IMR-90 (cell line): ENCODE measurements around the gene TGFA. TPM values are rescaled to one million over a fixed set of nuclear protein-coding genes. Genes with fewer than 3 reads are reported as not detected.

Experiments used
- ATAC-seq: fragments of 200-7000 bp; cut with Tn5 transposase; 2 replicates; pipeline ENCODE4 v1.9.1; 2020; ENCODE audit warnings: low read depth, mild to moderate bottlenecking, moderate library complexity
- BruUV-seq: library from RNA; stranded (reverse); fragments of 400-500 nt; replicated peaks from 2 replicates; lab custom pipeline; 2021; lab: Mats Ljungman, UMichigan
- CTCF ChIA-PET: fragments of 300-600 bp; formaldehyde crosslinking; extraction: SDS; loops from one replicate; lab custom pipeline; 2021; ENCODE audit warnings: antibody characterized with exemption; lab: Yijun Ruan, JAX
- POLR2A ChIA-PET: fragments of 300-600 bp; sonication (Branson Sonifier 250); formaldehyde crosslinking; loops from one replicate; lab custom pipeline; 2022; ENCODE audit warnings: antibody characterized with exemption; ENCODE audit not compliant: unreplicated experiment; lab: Charles Lee
- DNase-seq: peaks from one replicate; pipeline ENCODE4 v3.0.0; 2013
- H2AFZ ChIP-seq: replicated peaks from 2 replicates; pipeline ENCODE3; 2013; ENCODE audit warnings: low read length, mild to moderate bottlenecking; ENCODE audit not compliant: poor library complexity
- H2AK5ac ChIP-seq: 2 replicates; pipeline ENCODE4 v1.6.1; 2013; ENCODE audit warnings: low read depth, low read length, inconsistent platforms
- H2AK9ac ChIP-seq: replicated peaks from 2 replicates; pipeline ENCODE3; 2013; ENCODE audit warnings: mild to moderate bottlenecking, low read depth, low read length, moderate library complexity; ENCODE audit not compliant: poor library complexity
- H2BK120ac ChIP-seq: 2 replicates; pipeline ENCODE4 v1.6.1; 2013; ENCODE audit warnings: low read depth, low read length, inconsistent platforms
- H2BK15ac ChIP-seq: 3 replicates; pipeline ENCODE4 v1.6.1; 2013; ENCODE audit warnings: low read depth, low read length, inconsistent platforms
- H2BK20ac ChIP-seq: 2 replicates; pipeline ENCODE4 v1.6.1; 2013; ENCODE audit warnings: low read depth, mild to moderate bottlenecking, inconsistent platforms, low read length, moderate library complexity
- H2BK5ac ChIP-seq: 2 replicates; pipeline ENCODE4 v1.6.1; 2013; ENCODE audit warnings: mild to moderate bottlenecking, low read depth, low read length, inconsistent platforms; ENCODE audit not compliant: poor library complexity, severe bottlenecking
- H3K14ac ChIP-seq: replicated peaks from 2 replicates; pipeline ENCODE4 v1.6.1; 2013; ENCODE audit warnings: low read depth, low read length, inconsistent platforms
- H3K18ac ChIP-seq: 2 replicates; pipeline ENCODE4 v1.6.1; 2013; ENCODE audit warnings: low read depth, low read length, control low read depth
- H3K23ac ChIP-seq: 2 replicates; pipeline ENCODE4 v1.6.1; 2013; ENCODE audit warnings: low read depth, low read length, inconsistent platforms
- H3K27ac ChIP-seq: 2 replicates; pipeline ENCODE4 v1.5.1; 2013; ENCODE audit warnings: mild to moderate bottlenecking, control low read depth, low read length; ENCODE audit not compliant: insufficient read depth
- H3K27me3 ChIP-seq: 2 replicates; pipeline ENCODE4 v1.6.1; 2013; ENCODE audit warnings: low read length; ENCODE audit not compliant: control insufficient read depth, insufficient read depth
- H3K36me3 ChIP-seq: 2 replicates; pipeline ENCODE4 v1.6.1; 2013; ENCODE audit warnings: low read length, mixed read lengths; ENCODE audit not compliant: control insufficient read depth, insufficient read depth
- H3K4ac ChIP-seq: 2 replicates; pipeline ENCODE4 v1.6.1; 2013; ENCODE audit warnings: low read depth, low read length, inconsistent platforms
- H3K4me1 ChIP-seq: 2 replicates; pipeline ENCODE4 v1.6.1; 2013; ENCODE audit warnings: low read length, mixed read lengths; ENCODE audit not compliant: control insufficient read depth, insufficient read depth
- H3K4me2 ChIP-seq: 2 replicates; pipeline ENCODE4 v1.6.1; 2013; ENCODE audit warnings: low read depth, mild to moderate bottlenecking, control low read depth, low read length, moderate library complexity
- H3K4me3 ChIP-seq: 2 replicates; pipeline ENCODE4 v1.5.1; 2013; ENCODE audit warnings: low read depth, mild to moderate bottlenecking, control low read depth, low read length, moderate library complexity; ENCODE audit not compliant: insufficient read depth
- H3K56ac ChIP-seq: 2 replicates; pipeline ENCODE4 v1.6.1; 2013; ENCODE audit warnings: low read length, inconsistent platforms; ENCODE audit not compliant: insufficient read depth; ENCODE audit errors: extremely low read depth
- H3K79me1 ChIP-seq, 2 experiments: 2 replicates each; pipeline ENCODE4 v1.6.1; 2013; ENCODE audit warnings: low read length in 2 of 2, inconsistent platforms in 1 of 2, low read depth in 1 of 2
- H3K9ac ChIP-seq: 2 replicates; pipeline ENCODE4 v1.6.1; 2013; ENCODE audit warnings: low read depth, low read length, control low read depth
- H3K9me1 ChIP-seq: 2 replicates; pipeline ENCODE4 v1.6.1; 2013; ENCODE audit warnings: low read length, inconsistent platforms; ENCODE audit not compliant: insufficient read depth
- H3K9me3 ChIP-seq: 2 replicates; pipeline ENCODE4 v1.6.1; 2013; ENCODE audit warnings: low read length; ENCODE audit not compliant: control insufficient read depth, insufficient read depth
- H4K20me1 ChIP-seq: 2 replicates; pipeline ENCODE4 v1.6.1; 2013; ENCODE audit warnings: low read length, inconsistent platforms; ENCODE audit not compliant: insufficient read depth
- H4K5ac ChIP-seq: 2 replicates; pipeline ENCODE4 v1.6.1; 2013; ENCODE audit warnings: mild to moderate bottlenecking, low read depth, low read length, control low read depth
- H4K8ac ChIP-seq, 2 experiments: 2 replicates each; pipeline ENCODE4 v1.6.1; 2013; ENCODE audit warnings: low read depth in 2 of 2, low read length in 2 of 2, control low read depth in 1 of 2, inconsistent platforms in 1 of 2
- H4K91ac ChIP-seq: 2 replicates; pipeline ENCODE4 v1.6.1; 2013; ENCODE audit warnings: low read depth, low read length, inconsistent platforms; ENCODE audit not compliant: insufficient read depth
- BHLHE40 ChIP-seq: fragments of 150-350 bp; IDR thresholded peaks from 2 replicates; pipeline ENCODE4 v1.6.1; 2016; ENCODE audit warnings: mild to moderate bottlenecking, low read depth, low read length
- CEBPB ChIP-seq: IDR thresholded peaks from 2 replicates; pipeline ENCODE4 v1.6.1; 2012; ENCODE audit warnings: low read depth, low read length, improper control_type of control experiment
- CHD1 ChIP-seq: IDR thresholded peaks from 2 replicates; pipeline ENCODE4 v1.6.1; 2012; ENCODE audit warnings: low read depth, low read length, improper control_type of control experiment
- CTCF ChIP-seq: conservative IDR thresholded peaks from 2 replicates; pipeline ENCODE4 v1.5.1; 2012; ENCODE audit warnings: mild to moderate bottlenecking, low read depth, low read length, improper control_type of control experiment
- ELK1 ChIP-seq: fragments of 150-350 bp; IDR thresholded peaks from 2 replicates; pipeline ENCODE4 v1.6.1; 2016; ENCODE audit warnings: low read depth, mild to moderate bottlenecking, low read length, moderate library complexity, borderline replicate concordance
- FOS ChIP-seq: fragments of 150-350 bp; IDR thresholded peaks from 2 replicates; pipeline ENCODE4 v1.6.1; 2016; ENCODE audit warnings: low read depth, low read length
- MAFK ChIP-seq: IDR thresholded peaks from 2 replicates; pipeline ENCODE4 v1.6.1; 2012; ENCODE audit warnings: low read depth, low read length, improper control_type of control experiment
- MAZ ChIP-seq: IDR thresholded peaks from 2 replicates; pipeline ENCODE4 v1.6.1; 2012; ENCODE audit warnings: low read depth, mild to moderate bottlenecking, low read length, improper control_type of control experiment, moderate library complexity, borderline replicate concordance
- MXI1 ChIP-seq: IDR thresholded peaks from 2 replicates; pipeline ENCODE4 v1.6.1; 2012; ENCODE audit warnings: low read depth, mild to moderate bottlenecking, low read length, moderate library complexity, borderline replicate concordance
- NFE2L2 ChIP-seq: fragments of 150-350 bp; IDR thresholded peaks from 2 replicates; pipeline ENCODE4 v1.6.1; 2016; ENCODE audit warnings: low read depth, mild to moderate bottlenecking, low read length
- POLR2A ChIP-seq: IDR thresholded peaks from 2 replicates; pipeline ENCODE4 v1.6.1; 2012; ENCODE audit warnings: mild to moderate bottlenecking, low read depth, low read length
- RCOR1 ChIP-seq: IDR thresholded peaks from 2 replicates; pipeline ENCODE4 v1.6.1; 2012; ENCODE audit warnings: mild to moderate bottlenecking, low read length, improper control_type of control experiment; ENCODE audit not compliant: insufficient replicate concordance
- RFX5 ChIP-seq: IDR thresholded peaks from 2 replicates; pipeline ENCODE4 v1.8.0; 2012; ENCODE audit warnings: low read depth, mild to moderate bottlenecking, low read length, moderate library complexity
- SMC3 ChIP-seq: fragments of 150-350 bp; IDR thresholded peaks from 2 replicates; pipeline ENCODE4 v1.6.1; 2016; ENCODE audit warnings: low read depth, mild to moderate bottlenecking, antibody characterized with exemption, low read length, moderate library complexity
- whole genome bisulfite sequencing, 2 experiments: methylation state at CpG; one replicate each; pipeline versions ENCODE4 v1.1.5 to v1.1.7; 2013; ENCODE audit warnings: missing lambda C conversion rate in 2 of 2; ENCODE audit not compliant: insufficient read length in 1 of 2; ENCODE audit errors: extremely low coverage in 2 of 2; 5-methylcytosine and 5-hydroxymethylcytosine counted together
- dilution Hi-C: fragments of 300-500 bp; cut with HindIII; formaldehyde crosslinking; loops from one replicate; pipeline ENCODE4 v1.14.3; 2018; ENCODE audit warnings: low sequenced_read_pairs; ENCODE audit not compliant: unreplicated experiment
- in situ Hi-C: fragments of 300-500 bp; cut with MboI; formaldehyde crosslinking; loops from 3 replicates; pipeline ENCODE4 v1.14.3; 2019; ENCODE audit warnings: low sequenced_read_pairs, inconsistent platforms, mixed read lengths
- intact Hi-C: fragments of 100-400 bp; cut with micrococcal nuclease; formaldehyde crosslinking; loops from 2 replicates; pipeline ENCODE4 v1.10.0; 2022
- polyA plus RNA-seq, 3 experiments: library from polyadenylated mRNA; depleted of rRNA; stranded (reverse); fragments of >200 nt; gene quantifications; 2 replicates each; pipeline ENCODE4 v1.2.3, GENCODE V29; 2012; ENCODE audit warnings: low replicate concordance in 1 of 3
- total RNA-seq: library from RNA; depleted of rRNA; stranded (reverse); fragments of >200 nt; gene quantifications from 2 replicates; pipeline ENCODE4 v1.2.3, GENCODE V29; 2012

TGFA gene
- total and polyA plus RNA-seq, 2 of the 4 experiments (the other 2 are of a cell fraction), result not detected

DNA sequence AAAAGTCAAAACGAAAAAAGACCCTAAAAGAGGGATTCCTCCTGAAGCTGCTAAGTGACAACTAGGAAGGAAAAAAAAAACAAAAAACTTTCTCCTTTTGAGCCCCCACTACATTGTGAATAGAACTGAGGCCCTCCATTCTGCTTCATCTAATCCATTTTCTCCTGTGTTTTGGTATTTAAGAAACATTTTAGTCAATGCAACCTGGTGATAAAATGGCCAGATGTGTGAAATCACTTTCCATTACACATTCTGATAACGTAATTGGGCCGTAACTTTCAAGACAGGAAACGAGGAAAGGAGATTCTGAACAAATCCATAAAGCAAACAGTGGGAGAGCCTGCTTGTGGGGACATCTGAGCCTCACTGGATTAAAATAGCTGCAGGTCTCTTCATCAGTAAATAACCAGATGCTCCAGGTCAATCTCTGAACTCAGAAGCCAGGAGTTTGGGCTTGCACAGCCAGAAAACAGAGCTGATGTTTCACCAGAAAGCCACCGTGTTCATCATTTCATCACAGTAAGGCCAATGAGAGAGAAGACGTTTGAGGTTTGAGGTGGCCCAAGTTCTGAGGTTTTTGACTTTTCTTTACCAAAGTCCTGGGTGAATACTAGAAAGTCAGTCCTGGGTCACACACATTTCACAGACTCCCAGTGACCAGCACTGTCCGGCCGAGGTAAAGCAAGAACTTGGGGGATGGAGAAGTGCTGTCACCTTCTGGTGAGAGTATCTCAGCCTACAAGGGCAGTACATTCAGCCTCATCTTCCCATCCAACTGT is 47.8 kb downstream of the TGFA start:
- H2BK15ac ChIP-seq, result no peak overlapping the region
- H3K56ac ChIP-seq, result no peak overlapping the region
- ChIA-PET CTCF (no interaction called here), POLR2A (no interaction called here)
- no peak overlapping the region for H2BK20ac ChIP-seq
- in situ Hi-C loops, result no loop called here
- H3K36me3 ChIP-seq, result no peaks in the 10 kb centered on the region
- no peaks in the 10 kb centered on the region for H3K9me1 ChIP-seq
- H4K91ac ChIP-seq, result no peak overlapping the region
- no TSS peak for BruUV-seq
- H3K4ac ChIP-seq, result no peak overlapping the region
- H2AFZ ChIP-seq, result no peak overlapping the region
- no peak overlapping the region for H2BK120ac ChIP-seq
- H3K4me1 ChIP-seq, result no peaks in the 10 kb centered on the region
- H3K79me1 ChIP-seq, result no peaks in the 10 kb centered on the region
- H3K18ac ChIP-seq, result no peak overlapping the region
- no peak for TF ChIP-seq MAFK
- TF ChIP-seq CHD1, result no peak
- TF ChIP-seq SMC3, result no peak
- no peak for TF ChIP-seq NFE2L2
- no peak for TF ChIP-seq MXI1
- TF ChIP-seq BHLHE40, result no peak
- no peak for TF ChIP-seq FOS
- TF ChIP-seq ELK1, result no peak
- no peak for TF ChIP-seq CTCF
- no peak for TF ChIP-seq MAZ
- no peak for TF ChIP-seq CEBPB
- no peak for TF ChIP-seq RCOR1
- no peak for TF ChIP-seq POLR2A
- no peak for TF ChIP-seq RFX5
- 70% methylated on average over 2 of the region's 8 CpGs; no CpG with 5 or more reads in 1 of the 2 experiments for WGBS, 2 experiments
- H4K20me1 ChIP-seq, result no peaks in the 10 kb centered on the region
- no peak overlapping the region for H3K4me2 ChIP-seq
- intact Hi-C loops, result no loop called here
- H3K27ac ChIP-seq, result no peak overlapping the region
- H2BK5ac ChIP-seq, result no peak overlapping the region
- H2AK5ac ChIP-seq, result no peak overlapping the region
- no peak overlapping the region for H3K14ac ChIP-seq
- no peak overlapping the region for H4K5ac ChIP-seq
- H3K4me3 ChIP-seq, result no peak overlapping the region
- no peak overlapping the region for H3K9ac ChIP-seq
- peaks cover 4% of the 10 kb centered on the region; the same call in 1 of the 2 replicates for H3K27me3 ChIP-seq
- no peak overlapping the region for H2AK9ac ChIP-seq
- no peaks in the 10 kb centered on the region for H3K9me3 ChIP-seq
- dilution Hi-C loops, result no loop called here
- no peak overlapping the region for H4K8ac ChIP-seq
- ATAC-seq, result no peak
- no peak overlapping the region for H3K23ac ChIP-seq
- DNase-seq, result no peak
